HG03139 (cell line): Measurements from ENCODE around the gene LRRFIP2.

Experiments used
- ATAC-seq: cut with Tn5 transposase; IDR thresholded peaks from one replicate; pipeline ENCODE4 v1.9.1; 2021; ENCODE audit not compliant: unreplicated experiment

The LRRFIP2 gene

DNA sequence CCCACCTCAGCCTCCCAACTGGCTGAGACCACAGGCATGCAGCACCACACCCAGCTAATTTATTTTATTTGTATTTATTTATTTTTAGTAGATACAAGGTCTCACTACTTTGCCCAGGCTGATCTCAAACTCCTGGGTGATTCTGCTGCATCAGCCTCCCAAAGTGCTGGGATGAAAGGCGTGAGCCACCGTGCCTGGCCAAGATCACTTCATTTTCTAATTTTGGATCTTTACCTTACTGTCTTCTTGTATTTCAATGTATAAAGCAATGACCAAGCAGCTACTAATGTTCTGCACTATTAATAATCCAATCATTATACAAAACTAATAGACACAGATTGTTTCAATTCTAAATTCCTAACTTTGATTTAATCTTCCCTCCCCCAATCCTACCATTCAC, 56.2 kb downstream of the LRRFIP2 start:
- no peak for ATAC-seq

DNA sequence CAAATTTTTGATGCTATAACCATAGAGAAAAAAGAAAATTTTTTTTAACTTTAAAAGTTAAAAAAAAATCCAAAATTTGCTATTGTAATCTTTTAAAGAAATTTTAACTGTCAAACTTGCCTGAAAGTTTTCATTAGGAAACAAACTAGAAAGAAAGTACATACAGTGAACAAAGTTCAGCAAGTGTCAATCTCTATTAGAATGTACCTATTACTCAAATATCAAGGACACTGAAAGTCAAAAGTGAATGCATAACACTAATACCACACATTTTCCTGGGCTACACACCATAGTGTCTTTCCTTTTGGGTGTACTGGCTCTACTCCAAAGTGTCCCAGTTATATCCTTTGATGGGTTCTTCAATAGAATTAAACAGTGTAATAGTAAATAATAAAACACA, 56.8 kb downstream of the LRRFIP2 start:
- ATAC-seq, result no peak

DNA sequence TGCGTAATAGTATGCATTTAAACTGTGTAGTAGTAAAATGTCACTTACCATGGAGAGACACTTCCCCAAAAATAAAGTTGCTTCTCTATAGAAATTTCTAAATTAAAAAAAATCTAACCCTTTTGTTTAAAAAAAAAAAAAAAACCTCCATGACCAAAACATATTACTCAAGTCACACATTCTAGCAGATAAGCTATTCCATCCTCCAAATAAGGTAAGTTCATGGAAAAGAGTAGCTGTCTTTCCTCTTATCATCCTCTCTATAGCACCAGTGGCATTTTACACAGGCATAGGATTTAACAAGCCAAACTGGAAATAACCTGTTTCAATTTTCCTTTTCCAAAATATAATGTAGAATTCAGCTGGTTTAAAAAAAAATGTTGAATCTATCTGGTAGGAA, 57.4 kb downstream of the LRRFIP2 start:
- ATAC-seq, result no peak

DNA sequence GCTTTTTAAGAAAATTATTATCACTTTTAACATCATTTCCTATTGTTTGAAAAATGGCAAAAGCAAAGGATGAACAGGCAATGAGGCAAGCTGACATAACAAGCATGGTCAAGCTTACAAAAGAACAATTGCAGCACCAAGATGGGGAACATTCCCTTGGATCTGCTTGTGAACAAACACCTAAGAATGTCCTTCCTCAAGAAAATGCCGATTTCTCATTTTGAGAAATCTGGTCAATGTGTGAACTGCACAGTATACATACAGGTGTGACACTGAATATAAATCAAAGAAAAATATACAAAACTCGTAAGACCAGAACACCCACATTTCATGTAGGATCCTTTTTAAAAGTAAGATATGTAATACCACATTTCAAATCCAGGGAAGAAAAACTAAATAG, 58.9 kb downstream of the LRRFIP2 start:
- no peak for ATAC-seq

DNA sequence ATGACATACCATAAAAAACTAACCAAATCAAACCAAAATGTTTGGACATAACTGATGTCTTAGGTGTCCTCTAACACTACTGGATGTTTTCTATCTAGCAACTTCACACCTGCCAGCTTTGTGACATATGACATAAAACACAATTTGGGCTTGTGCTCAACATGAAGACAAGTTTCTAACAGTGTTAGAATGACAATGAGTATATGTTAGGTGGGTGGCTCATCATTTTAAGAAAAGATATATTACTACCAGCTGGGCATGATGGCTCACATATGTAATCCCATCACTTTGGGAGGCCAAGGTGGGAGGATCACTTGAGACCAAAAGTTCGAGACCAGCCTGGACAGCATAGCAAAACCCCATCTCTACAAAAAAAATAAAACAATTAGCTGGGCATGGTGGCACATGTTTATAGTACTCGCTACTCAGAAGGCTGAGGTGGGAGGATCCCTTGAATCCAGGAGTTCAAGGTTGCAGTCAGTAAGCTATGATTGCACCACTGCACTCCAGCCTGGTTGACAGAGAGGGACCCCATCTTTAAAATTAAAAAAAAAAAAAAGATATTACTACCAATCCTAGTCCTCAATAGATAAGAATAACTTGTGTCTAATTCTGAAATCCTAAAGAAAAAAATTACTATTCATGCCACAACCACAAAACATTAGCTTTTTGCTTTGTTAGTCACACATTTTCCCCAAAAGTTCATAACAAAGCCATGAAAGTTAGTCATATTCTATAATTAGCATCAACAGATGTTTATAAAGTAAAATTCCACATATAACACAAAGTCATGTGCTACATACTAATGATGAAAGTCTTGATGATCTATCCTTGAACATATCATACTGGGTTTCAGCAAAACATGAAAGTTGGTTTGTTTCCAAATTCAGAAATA, 59.9 kb downstream of the LRRFIP2 start:
- no peak for ATAC-seq

DNA sequence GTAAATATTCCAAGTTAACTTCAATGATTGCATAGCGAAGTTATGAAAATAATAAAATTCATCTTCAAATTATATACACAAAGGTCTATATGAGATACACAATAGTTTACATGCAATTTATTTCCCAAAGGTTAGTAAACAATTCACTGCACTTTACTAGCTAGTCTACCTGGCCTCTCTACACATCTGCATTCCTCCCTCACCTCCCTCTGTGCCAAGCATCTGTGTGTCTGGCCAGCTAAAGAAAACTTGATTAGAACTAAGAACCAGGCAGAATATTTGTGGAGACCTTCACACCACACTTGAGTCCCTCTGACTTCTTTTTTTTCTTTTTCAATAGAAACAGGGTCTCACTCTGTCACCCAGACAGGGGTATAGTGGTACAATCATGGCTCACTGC, 61.4 kb downstream of the LRRFIP2 start:
- no peak for ATAC-seq

DNA sequence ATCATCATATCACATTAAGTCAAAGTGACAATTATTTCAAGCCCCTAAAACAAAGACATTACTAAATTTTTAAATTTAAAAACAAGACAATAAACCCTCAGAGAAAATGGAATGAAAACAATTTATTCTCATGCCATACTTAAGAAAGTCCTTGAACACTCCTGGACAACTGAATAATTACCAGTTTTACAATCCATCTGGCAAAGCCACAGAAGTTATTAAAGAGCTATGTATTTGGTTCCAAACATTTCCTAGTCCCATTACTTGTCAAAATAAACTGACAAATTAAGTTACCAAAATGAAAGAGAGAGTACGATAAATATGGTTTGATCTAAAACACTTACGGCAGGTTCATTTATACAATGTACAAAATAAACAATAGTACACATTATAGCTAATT, 63.2 kb downstream of the LRRFIP2 start:
- no peak for ATAC-seq

DNA sequence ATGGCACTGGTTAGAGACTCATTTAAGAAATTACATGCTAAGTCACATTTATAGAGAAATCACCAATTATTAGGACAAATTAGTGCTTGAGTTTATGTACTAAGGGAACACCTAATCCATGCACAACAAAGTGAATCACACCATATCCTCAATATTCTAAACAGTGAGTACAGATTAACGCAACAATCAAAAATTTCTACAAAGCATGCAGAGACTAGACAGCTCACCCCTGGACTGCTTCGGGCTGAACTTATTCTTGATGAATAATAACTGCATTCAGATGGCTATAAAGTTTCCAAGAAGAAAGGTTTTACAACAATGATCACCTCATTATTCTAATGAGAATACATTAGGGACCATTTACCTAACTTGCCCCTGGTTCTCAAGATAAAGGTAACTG, 66.5 kb downstream of the LRRFIP2 start:
- ATAC-seq, result no peak

DNA sequence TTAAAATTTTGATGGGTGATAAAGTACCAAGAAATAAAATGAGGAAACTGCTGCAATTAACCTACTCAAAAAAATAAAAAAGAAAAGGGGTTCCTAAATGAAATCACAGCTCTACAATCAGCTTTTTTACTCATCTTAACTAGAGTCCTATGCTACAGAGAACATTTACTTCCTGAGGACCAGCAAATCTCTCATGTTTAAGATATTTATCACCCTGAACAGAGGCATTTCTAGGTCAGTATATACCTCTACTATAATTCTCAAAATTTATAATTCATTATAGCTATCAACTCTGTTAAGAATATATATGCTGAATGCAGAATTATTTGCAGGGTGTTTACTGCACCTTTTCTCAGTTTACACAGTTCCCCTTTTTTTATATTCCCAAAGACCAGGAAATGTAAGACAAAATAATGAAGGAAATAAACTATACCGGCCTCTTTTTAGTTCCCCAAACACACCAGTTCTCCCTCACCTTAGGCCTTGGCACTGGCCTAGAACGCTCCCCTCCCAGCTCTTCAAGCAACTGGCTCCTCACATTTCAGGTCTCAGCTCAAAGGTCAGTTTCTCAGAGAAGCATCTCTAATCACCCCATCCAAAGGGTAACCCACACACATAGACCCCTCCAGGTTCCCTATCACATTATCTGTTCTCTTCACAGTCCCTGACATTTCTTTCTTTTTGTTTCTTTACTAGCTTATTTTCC, 71.1 kb downstream of the LRRFIP2 start:
- ATAC-seq, result no peak

DNA sequence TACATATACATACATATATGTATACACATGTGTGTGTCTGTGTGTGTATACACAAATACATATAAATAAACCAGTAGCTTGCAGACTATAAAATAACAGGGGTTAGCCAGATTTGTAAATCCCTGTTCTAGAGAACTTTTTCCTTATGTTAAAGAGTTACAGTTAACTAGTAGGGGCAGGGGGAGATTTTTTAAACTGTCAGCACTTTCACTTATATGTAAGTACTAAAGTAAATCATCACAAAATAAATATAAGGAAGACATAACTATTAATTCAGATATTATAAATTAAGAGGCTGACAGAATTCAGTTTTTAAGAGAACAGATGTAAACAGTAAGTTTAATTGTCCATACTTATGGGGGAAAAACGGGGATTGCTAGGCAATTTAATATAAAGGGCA, 74.0 kb downstream of the LRRFIP2 start:
- no peak for ATAC-seq

DNA sequence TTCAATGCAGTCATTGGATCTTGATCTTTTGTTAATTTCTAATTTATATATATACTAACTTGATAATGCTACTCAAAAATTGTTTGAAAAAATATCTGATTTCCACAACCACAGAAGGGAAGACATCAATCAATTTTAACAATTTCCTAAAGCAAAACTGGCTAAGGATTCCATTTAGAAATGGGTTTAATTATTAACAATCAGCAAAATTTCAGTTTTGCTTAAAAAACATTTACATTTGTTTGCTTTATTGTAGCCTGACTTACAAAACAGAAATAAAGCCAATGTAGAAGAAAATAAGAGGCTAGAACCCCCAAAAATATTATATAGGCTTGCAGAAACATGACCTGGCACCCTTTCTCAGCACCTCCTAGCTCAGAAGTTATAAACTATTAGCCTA, 74.9 kb downstream of the LRRFIP2 start:
- no peak for ATAC-seq

DNA sequence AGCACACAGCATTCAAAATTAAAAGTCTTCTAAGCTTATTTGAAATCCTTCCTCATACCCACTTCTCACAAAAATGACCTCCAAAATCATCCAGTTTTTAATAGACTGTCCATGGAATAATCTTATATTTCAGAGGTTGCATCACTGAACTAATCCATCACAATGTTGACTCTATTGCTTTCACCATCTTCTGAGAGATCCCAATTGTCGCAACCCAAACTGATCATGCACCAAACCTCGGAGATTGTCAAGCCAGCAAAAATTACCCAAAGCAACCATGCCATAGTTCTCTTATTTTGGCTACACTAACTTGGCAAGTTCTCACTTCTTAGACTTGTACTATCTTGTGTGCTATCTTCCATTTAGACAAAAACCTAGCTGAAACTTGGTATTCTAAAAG, 75.5 kb downstream of the LRRFIP2 start:
- no peak for ATAC-seq

DNA sequence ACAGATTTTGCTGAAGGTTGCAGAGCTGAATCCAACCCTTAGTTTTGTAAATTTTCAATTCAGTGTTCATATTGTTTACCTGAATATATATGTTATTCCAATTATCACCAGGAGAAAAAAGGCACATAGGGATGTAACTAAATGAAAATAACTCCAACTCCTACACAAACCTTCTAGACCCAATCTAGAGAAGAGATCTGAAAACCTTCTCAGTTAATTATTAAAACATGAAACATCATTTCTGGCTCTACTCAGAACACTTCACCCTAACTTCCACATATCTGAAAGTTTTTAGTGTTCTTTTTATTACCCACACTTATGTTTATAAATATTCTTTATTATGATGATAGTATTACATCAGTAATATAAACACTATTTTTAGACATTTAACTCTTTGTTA, 76.6 kb downstream of the LRRFIP2 start:
- ATAC-seq, result no peak

DNA sequence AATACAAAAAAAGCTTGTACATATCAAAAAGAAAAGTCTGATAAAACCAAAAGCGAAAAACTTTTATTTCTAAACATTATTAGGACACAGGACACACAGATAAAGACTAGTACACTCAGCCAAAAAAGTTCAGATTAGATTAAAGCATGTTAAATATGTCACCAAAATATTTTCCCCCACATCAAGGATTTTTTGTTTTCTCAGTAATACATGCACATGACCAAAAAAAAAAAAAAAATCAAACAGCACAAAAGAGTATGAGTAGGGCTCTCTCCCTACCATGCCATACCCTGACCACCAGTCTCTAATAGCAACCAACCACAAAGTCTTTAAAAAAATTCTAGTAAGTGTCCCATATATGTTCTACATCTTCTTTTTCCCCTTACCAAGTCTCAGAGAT, 77.4 kb downstream of the LRRFIP2 start:
- ATAC-seq, result no peak

DNA sequence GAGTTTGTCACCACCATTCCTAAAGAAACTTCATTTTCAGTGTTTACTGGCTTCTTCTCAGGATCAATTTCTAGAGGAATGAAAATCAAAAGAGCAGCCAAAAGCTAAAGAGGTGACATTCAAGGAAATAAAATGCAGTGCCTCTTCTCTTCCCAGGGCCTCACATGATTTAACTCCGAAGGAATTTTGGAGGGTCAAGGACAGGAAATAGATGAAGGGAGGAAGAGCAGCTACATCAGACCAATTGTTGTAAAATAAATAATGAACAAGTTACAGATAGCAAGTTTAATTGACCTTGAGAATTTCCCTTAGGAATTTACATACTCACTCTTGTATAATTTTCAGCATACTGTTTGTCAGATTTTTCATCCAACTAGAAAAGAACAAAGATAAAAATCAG, 78.1 kb downstream of the LRRFIP2 start:
- ATAC-seq, result no peak

DNA sequence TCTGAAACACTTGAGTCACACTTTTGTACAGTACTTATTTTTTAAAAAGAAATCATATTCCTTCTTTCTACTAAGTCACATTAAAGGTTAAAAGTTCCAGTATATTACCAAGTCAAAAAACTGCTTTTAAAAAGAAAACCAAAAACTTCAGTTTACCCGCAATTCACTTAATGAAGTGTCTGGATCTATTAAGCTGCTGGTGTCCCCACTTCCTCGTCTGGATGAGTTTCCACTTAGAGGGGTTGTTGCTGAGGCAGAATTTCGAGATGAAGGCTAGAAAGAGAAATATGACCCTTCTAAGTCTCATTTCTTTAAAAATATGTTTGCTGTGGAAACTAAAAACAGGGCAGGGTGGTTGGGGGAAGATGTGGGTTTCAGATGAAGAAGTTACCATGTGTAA, 79.7 kb downstream of the LRRFIP2 start:
- no peak for ATAC-seq

DNA sequence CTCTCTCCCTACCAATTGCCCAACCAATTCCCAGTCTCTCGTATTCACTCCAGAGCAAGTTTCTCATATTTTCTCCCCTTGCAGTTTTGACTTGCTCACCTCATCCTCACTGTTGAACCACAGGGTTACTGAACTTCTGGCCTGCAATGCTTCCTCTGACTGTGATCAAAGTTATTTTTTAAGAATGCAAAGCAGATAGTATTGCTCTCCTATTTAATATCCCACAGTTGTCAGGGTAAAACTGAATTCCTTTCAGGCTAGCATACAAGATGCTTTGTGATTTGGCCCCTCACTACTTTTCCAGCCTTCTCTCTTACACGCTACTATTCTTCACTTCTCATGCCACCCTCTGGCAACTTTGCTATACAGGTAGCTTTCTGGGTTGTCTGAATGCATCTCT, 80.9 kb downstream of the LRRFIP2 start:
- ATAC-seq, result no peak

DNA sequence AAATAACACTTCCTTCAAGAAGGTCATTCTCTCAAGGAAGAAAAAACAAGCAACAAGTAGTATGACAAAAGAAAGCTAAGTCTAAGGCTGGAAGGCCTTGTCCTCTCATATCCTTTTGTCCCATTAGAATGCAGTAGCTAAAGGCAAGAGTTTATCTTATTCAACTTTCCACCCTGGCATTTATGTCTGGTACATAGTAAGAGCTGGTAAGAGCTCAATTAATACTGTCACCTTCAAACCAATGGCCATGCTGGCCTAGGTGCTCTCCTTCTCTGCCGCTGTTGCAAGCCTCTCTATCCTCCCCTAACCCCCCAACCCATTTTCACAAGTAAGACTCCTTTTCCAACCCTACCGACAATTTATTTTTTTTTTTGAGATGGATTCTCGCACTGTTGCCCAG, 81.9 kb downstream of the LRRFIP2 start:
- no peak for ATAC-seq

DNA sequence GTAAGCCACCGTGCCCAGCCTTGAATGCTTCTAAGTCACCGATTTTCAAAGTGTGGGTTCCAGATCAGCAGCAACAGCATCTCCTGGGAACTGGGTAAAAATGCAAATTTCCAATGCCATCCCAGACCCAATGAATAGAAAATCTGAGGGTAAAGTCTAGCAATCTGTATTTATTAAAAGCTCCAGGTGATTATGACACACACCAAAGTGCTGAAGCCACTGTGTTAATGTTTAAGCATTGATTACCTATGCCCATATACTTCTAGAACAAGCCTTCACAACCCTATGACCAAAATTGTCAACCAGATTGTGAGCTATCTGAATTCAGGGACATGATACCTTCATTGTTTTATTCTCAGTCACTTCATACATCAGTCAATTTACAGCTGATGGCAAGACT, 86.5 kb downstream of the LRRFIP2 start:
- no peak for ATAC-seq

DNA sequence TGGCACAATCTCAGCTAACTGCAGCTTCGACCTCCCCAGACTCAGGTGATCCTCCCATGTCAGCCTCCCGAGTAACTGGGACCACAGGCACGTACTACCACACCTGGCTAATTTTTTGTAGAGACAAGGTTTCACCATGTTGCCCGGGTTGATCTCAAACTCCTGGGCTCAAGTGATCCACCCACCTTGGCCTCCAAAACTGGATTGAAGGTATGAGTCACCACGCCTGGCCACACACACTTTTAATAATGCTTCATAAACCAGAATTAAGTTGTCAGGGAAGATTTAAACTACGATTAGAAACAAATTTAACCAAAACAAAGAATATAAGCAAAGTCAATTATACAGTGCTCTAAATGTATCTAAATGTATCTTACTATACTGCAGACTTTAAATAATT, 87.5 kb downstream of the LRRFIP2 start:
- no peak for ATAC-seq

DNA sequence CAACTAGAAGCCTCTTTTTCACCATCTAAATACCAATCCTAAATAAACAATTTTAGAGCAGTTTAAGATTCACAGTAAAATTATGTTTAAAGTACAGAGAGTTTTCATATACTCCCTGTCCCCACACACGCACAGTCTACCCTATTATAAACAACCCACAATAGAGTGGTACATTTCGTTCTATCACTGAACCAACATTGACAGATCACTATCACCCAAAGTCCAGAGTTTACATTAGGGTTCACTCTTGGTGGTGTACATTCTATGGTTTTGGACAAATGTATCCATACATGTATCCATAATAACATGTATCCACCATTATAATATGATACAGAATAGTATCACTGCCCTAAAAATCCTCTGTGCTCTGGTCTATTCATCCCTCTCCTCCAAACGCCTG, 92.1 kb downstream of the LRRFIP2 start:
- no peak for ATAC-seq

DNA sequence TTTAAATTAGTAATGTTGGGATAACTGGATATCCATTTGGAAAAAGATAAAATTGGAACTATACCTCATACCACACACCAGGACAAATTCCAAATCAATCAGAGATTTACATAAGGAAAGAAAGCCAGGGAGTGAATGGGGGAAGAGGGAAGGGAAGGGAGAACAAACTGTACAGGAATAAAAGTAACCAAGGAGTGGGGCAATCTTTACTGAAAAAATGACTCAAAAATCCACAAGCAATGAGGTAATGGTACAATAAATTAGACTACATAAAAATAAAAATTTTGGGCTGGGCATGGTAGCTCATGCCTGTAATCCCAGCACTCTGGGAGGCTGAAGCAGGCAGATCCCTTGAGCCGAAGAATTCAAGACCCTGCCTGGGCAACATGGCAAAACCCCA, 98.4 kb downstream of the LRRFIP2 start:
- no peak for ATAC-seq

DNA sequence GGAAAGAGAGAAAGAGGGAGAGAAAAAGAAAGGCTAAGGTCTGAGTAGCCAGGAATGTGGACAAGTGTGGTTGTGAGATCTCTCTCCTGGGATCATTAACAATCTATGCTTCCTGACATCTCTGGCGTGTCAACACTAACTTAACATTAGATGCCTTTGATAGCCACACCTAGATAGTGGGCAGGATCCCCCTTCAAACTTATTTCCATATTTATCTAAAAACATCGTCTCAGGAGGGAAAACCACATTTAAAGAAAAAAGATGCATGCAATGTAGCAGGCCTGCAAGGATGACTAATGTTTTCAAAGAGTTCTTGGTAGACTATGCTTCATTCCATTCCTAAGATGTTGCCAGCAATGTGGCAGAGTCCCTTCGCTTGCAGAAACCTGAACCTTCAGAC, 100.2 kb downstream of the LRRFIP2 start:
- no peak for ATAC-seq
